HG02678 (cell line): ENCODE data around the gene NFKBIE.

Experiments used
- ATAC-seq: cut with Tn5 transposase; IDR thresholded peaks from one replicate; pipeline ENCODE4 v1.9.1; 2021; ENCODE audit warnings: mild to moderate bottlenecking, moderate library complexity; ENCODE audit not compliant: unreplicated experiment

The NFKBIE gene

GRCh38 chr6:44272999-44273566 is 7.7 kb upstream of the NFKBIE start:
- ATAC-seq, result no peak

- ATAC-seq, result no peak
Observed at GRCh38 chr6:44272529-44272928, 7.2 kb upstream of the NFKBIE start.

GRCh38 chr6:44271914-44272313 is 6.6 kb upstream of the NFKBIE start:
- no peak for ATAC-seq

GRCh38 chr6:44271406-44271723 is 6.0 kb upstream of the NFKBIE start:
- ATAC-seq, result no peak

GRCh38 chr6:44270526-44271405 is 5.4 kb upstream of the NFKBIE start:
- no peak for ATAC-seq

- ATAC-seq, result no peak
Observed at GRCh38 chr6:44269921-44270525, 4.7 kb upstream of the NFKBIE start, which contains the start of gene TMEM151B. Gene TMEM151B, plus strand, starts transcription at chr6:44270450. Its CDS starts 293 bp downstream, at chr6:44270743.

- no peak for ATAC-seq
Observed at GRCh38 chr6:44269178-44269920, 4.0 kb upstream of the NFKBIE start.

GRCh38 chr6:44268095-44268628 is 2.8 kb upstream of the NFKBIE start:
- no peak for ATAC-seq

GRCh38 chr6:44267252-44267651 is 1.9 kb upstream of the NFKBIE start:
- no peak for ATAC-seq

- ATAC-seq, result peak; percentile 22
Observed at GRCh38 chr6:44266347-44266746, 996 bp upstream of the NFKBIE start.

GRCh38 chr6:44265722-44266233 is 427 bp upstream of the NFKBIE start:
- no peak for ATAC-seq

- peak; percentile 31 for ATAC-seq
Observed at GRCh38 chr6:44264154-44265006, 971 bp downstream of the NFKBIE start.

GRCh38 chr6:44263354-44264100 is 1.8 kb downstream of the NFKBIE start:
- no peak for ATAC-seq

- no peak for ATAC-seq
Observed at GRCh38 chr6:44262467-44263353, 2.6 kb downstream of the NFKBIE start.

GRCh38 chr6:44261581-44261980 is 3.8 kb downstream of the NFKBIE start:
- ATAC-seq, result no peak

- ATAC-seq, result no peak
Observed at GRCh38 chr6:44260451-44261297, 4.7 kb downstream of the NFKBIE start.

- ATAC-seq, result no peak
Observed at GRCh38 chr6:44260011-44260410, 5.3 kb downstream of the NFKBIE start.
